Vagina (tissue), 2 donors: ENCODE data around the gene C10orf62. TPM values are rescaled to one million over a fixed set of nuclear protein-coding genes. Genes with fewer than 3 reads are reported as not detected.
A peak's percentile ranks its signal among the peaks of the same experiment; 100 is the strongest.

Experiments used
- DNase-seq, 2 donors: peaks; one replicate each; pipeline ENCODE4 v3.0.0-alpha.2; 2017; ENCODE audit errors: extremely low spot score in 2 of 2
- H3K27ac ChIP-seq: fragments of 200-600 bp; sonication (generic); one replicate; pipeline ENCODE4 v1.5.1; 2019
- H3K27me3 ChIP-seq: fragments of 200-600 bp; sonication (generic); one replicate; pipeline ENCODE4 v1.5.1; 2019
- H3K36me3 ChIP-seq, 2 donors: fragments of 200-600 bp; sonication (generic); one replicate each; pipeline ENCODE4 v1.5.1; 2017 to 2019
- H3K4me1 ChIP-seq: fragments of 200-600 bp; sonication (generic); one replicate; pipeline ENCODE4 v1.5.1; 2019
- H3K4me3 ChIP-seq, 2 donors: fragments of 200-600 bp; sonication (generic); 1 replicate in 1 of 2; 2 replicates in 1 of 2; pipeline ENCODE4 v1.5.1; 2016 to 2019
- H3K9me3 ChIP-seq: fragments of 200-600 bp; sonication (generic); one replicate; pipeline ENCODE4 v1.5.1; 2019
- POLR2A ChIP-seq, 2 donors: fragments of 450-650 bp; IDR thresholded peaks; one replicate each; pipeline ENCODE4 v1.6.1; 2017; ENCODE audit warnings: antibody characterized with exemption in 2 of 2, mild to moderate bottlenecking in 2 of 2, moderate library complexity in 2 of 2
- POLR2AphosphoS5 ChIP-seq, 2 donors: sonication (generic); formaldehyde crosslinking; IDR thresholded peaks; one replicate each; pipeline ENCODE4 v1.9.0; 2017; ENCODE audit warnings: antibody characterized with exemption in 2 of 2, mild to moderate bottlenecking in 2 of 2, low read depth in 1 of 2; ENCODE audit not compliant: insufficient read depth in 1 of 2
- intact Hi-C: fragments of 100-400 bp; cut with DNase I; formaldehyde crosslinking; loops from one replicate; pipeline ENCODE4 v1.15.1; 2023
- total RNA-seq: library from RNA; depleted of rRNA; stranded (reverse); fragments of >200 nt; gene quantifications from one replicate; pipeline ENCODE4 v1.2.3, GENCODE V29; 2016
- TF ChIP-seq, protein P1 (sequence below), 3 experiments: fragments of 450-650 bp in 2 of 3; fragments of 200-600 bp in 1 of 3; sonication (generic) in 1 of 3; IDR thresholded peaks; one replicate each; pipeline ENCODE4 v1.5.1; 2017 to 2019; ENCODE audit warnings: antibody characterized with exemption in 3 of 3, mild to moderate bottlenecking in 2 of 3, moderate library complexity in 2 of 3

Gene C10orf62, protein sequence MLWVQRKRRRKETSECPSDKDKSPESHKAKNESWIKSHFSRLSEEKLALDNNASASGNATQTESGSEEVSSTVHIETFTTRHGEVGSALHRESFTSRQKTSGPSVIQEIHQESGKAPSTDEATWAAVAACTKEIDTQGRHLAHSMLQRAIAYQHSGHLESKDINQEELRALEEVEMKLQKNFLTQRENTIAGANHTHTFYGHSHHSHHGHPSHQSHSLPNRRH
- not detected for total RNA-seq

DNA sequence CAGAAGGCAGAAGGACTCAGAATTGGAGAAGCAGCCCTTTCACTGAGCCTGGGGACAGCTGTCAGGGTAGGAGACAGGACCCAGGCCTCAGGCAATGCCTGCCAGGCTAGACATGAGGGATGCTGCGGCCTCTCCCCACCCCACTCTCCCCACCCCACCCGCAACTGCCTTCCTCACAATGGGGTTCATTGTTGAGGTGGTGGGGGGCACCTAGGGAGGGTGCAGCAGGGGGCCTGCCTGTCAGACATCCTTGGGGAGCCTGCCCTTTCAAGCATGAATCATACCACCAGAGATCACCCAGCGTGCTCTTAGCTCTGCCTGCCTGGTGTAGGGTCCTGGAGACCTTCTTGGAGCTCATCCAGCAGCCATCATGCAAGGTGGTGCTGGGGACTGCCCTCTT is at the start of gene C10orf62:
C10orf62 (plus strand) TSS at position 243 of the 400 bp plus-strand sequence. CDS start 177 bp downstream, outside the sequence.
- Histone ChIP-seq H3K36me3 (no peaks in the 10 kb centered on the region), H3K27ac (no peak within 1 kb of the TSS), H3K4me3 (no peak within 1 kb of the TSS), H3K9me3 (no peaks in the 10 kb centered on the region), H3K4me1 (peaks cover 9% of the 10 kb centered on the region), H3K27me3 (no peaks in the 10 kb centered on the region)
- intact Hi-C loops: no loop called here
- TF ChIP-seq POLR2A (IDR thresholded peaks at IDR 0.05): no peak
- TF ChIP-seq POLR2AphosphoS5 (IDR thresholded peaks at IDR 0.05; ENCODE audit: insufficient read depth in 1 of 2, low read depth in 1 of 2): no peak
- no peak for DNase-seq

DNA sequence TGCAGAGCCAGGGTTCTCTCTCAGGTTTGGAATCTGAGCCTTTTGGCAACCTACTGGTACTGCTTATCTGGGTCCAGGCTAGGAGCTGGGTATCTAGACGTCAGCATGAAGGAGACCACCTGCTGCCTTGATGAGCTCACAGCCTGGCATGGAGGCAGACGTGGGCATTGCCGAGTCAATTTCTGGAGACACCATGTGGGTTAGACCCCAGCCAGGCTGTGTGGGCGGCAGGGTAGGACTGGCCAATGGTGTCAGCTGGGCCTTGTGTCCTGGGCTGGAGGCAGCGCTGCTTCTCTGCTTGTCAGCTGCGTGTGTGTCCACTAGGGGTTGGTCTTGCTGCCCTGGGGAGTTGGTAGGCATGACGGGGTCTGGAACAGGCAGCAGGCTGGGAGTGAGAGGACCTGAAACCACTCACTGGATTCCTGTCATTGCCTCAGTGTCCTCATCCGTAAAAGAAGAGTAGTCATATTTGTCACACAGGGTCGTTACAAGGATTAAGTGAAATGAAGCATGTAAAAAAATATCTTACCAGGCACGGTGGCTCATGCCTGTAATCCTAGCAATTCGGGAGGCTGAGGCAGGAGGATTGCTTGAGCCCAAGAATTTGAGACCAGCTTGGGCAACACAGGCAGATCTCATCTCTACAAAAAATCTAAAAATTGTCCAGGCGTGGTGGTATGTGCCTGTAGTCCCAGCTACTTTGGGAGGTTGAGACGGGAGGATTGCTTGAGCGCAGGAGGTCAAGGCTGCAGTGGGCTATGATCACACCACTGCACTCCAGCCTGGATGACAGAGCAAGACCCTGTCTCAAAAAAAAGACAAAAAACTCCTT is 48.6 kb upstream of the C10orf62 start:
- Histone ChIP-seq H3K27ac (peak overlapping the region; percentile 93), H3K4me1 (peaks cover 54% of the 10 kb centered on the region), H3K9me3 (no peaks in the 10 kb centered on the region), H3K36me3 (no peaks in the 10 kb centered on the region), H3K4me3 (no peak overlapping the region), H3K27me3 (no peaks in the 10 kb centered on the region)
- no peak for TF ChIP-seq POLR2A (IDR thresholded peaks at IDR 0.05)
- TF ChIP-seq, protein P1, sequence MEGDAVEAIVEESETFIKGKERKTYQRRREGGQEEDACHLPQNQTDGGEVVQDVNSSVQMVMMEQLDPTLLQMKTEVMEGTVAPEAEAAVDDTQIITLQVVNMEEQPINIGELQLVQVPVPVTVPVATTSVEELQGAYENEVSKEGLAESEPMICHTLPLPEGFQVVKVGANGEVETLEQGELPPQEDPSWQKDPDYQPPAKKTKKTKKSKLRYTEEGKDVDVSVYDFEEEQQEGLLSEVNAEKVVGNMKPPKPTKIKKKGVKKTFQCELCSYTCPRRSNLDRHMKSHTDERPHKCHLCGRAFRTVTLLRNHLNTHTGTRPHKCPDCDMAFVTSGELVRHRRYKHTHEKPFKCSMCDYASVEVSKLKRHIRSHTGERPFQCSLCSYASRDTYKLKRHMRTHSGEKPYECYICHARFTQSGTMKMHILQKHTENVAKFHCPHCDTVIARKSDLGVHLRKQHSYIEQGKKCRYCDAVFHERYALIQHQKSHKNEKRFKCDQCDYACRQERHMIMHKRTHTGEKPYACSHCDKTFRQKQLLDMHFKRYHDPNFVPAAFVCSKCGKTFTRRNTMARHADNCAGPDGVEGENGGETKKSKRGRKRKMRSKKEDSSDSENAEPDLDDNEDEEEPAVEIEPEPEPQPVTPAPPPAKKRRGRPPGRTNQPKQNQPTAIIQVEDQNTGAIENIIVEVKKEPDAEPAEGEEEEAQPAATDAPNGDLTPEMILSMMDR (IDR thresholded peaks at IDR 0.05): no peak
- TF ChIP-seq POLR2AphosphoS5 (IDR thresholded peaks at IDR 0.05; ENCODE audit: insufficient read depth in 1 of 2, low read depth in 1 of 2): no peak
- intact Hi-C loops: loop anchor here (5.0 kb wide), 1 partner anchor 44 kb away; the partner anchor contains the start of genes MMS19 and UBTD1
- DNase-seq: no peak

DNA sequence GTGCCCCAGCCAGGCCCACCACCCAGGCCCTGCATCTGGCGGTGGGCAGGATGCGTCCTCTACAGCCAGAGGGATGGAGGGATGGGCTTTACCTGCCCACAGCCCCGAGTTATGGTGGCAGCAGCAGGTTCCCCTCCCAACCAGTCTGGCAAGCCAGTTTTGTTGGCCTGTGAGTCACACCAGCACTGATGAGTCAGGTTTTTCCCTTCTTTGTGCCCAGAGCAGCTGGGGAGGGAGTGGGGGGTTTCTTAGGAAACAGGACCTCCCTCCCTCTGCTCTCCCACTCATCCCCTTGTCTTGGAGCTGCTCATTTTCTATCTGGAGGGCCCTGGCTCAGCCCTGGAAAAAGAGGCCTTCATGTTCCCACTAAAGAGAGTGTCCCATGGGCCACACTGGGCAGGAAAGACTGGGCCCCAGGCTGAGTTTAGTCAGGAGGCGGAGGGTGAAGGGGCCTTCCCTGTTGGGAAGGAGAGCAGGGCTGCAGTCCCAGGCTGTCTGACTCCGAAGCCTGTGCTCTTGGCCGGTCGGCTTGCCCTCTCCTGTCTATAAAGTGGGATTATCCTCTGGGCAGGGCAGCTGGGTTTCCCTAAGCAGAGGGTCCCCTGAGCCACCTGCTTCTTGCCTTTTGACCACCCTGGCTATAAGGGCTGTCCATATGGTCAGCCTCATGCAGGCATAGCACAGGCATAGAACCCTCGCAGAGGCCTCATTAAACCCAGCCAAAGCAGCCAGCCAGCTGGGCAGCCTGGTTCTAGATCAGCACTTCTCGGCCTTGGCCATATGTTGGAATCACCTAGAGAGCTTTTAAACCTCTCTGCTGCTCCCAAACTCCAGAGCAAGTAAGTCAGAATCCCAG is 47.1 kb upstream of the C10orf62 start:
- DNase-seq: peak in 1 of 2 donors; percentile 98
- Histone ChIP-seq H3K4me3 (peak overlapping the region in 1 of 2 donors; percentile 23), H3K27ac (peak overlapping the region; percentile 93), H3K36me3 (no peaks in the 10 kb centered on the region), H3K4me1 (peaks cover 57% of the 10 kb centered on the region), H3K9me3 (no peaks in the 10 kb centered on the region), H3K27me3 (no peaks in the 10 kb centered on the region)
- TF ChIP-seq POLR2A (IDR thresholded peaks at IDR 0.05) (no peak), POLR2AphosphoS5 (IDR thresholded peaks at IDR 0.05; ENCODE audit: insufficient read depth in 1 of 2, low read depth in 1 of 2) (peak; percentile 88 to 93)
- TF ChIP-seq, protein P1 (IDR thresholded peaks at IDR 0.05): no peak
- intact Hi-C loops: loop anchor here (5.0 kb wide), 1 partner anchor 45 kb away; the partner anchor contains the start of genes MMS19 and UBTD1

DNA sequence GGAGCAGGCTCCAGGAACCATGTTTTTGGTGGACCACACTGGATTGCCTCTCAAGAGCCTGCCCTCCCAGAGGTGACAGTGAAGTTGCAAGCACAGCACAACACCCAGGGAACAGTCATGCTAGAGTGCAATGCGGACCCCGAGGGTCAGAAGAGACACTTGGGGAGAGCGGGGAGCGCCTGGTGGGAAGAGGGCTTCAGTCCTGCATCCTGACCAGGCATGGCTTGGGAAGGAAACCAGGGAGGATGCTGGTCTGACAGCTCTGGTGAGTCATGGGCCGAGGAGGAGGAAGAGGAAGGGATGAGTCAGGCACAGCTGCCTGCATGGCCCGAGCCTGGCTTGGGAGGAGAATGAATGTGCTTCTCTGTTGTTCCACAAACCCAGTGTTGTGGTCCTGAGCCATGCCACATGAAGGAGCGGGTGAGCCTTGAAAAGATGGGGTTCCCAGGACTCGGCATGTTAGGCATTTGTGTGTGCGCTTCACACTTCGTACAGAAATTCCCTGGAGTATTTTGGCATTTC is 46.4 kb upstream of the C10orf62 start:
- TF ChIP-seq, protein P1 (IDR thresholded peaks at IDR 0.05): peak in 1 of 3 experiments; percentile 4
- TF ChIP-seq POLR2AphosphoS5 (IDR thresholded peaks at IDR 0.05; ENCODE audit: insufficient read depth in 1 of 2, low read depth in 1 of 2) (peak; percentile 78 to 92), POLR2A (IDR thresholded peaks at IDR 0.05) (no peak)
- Histone ChIP-seq H3K4me3 (peak overlapping the region in 1 of 2 donors; percentile 23), H3K36me3 (no peaks in the 10 kb centered on the region), H3K9me3 (no peaks in the 10 kb centered on the region), H3K4me1 (peaks cover 61% of the 10 kb centered on the region), H3K27me3 (no peaks in the 10 kb centered on the region), H3K27ac (peak overlapping the region; percentile 93)
- peak in 1 of 2 donors; percentile 97 for DNase-seq
- intact Hi-C loops: loop anchor here (5.0 kb wide), 1 partner anchor 46 kb away; the partner anchor contains the start of genes MMS19 and UBTD1
